Omental fat pad (tissue), 4 donors: ENCODE data around the gene JTB. TPM values are rescaled to one million over a fixed set of nuclear protein-coding genes. Genes with fewer than 3 reads are reported as not detected.
"Not testable (repeated sequence)": the region's sequence is repeated elsewhere in the genome, so short reads cannot be mapped to it uniquely, and the experiment has no call there.

ENCODE experiments used
- ATAC-seq: fragments of 150-250 bp; one replicate; pipeline ENCODE4 v1.9.1; 2016; ENCODE audit warnings: mild to moderate bottlenecking, moderate library complexity; ENCODE audit not compliant: low FRiP score
- DNase-seq: peaks from one replicate; pipeline ENCODE4 v3.0.0-alpha.2; 2019; ENCODE audit warnings: low spot score
- CTCF ChIP-seq, 3 donors: fragments of 450-650 bp; IDR thresholded peaks; one replicate each; pipeline ENCODE4 v1.5.1; 2016 to 2017; ENCODE audit warnings: antibody characterized with exemption in 3 of 3, mild to moderate bottlenecking in 3 of 3, moderate library complexity in 2 of 3
- total RNA-seq, 4 donors: library from RNA; depleted of rRNA; stranded (reverse); fragments of >200 nt; gene quantifications; one replicate each; pipeline ENCODE4 v1.1.0, GENCODE V29; 2016

The JTB gene
- total RNA-seq, 4 donors from 2014 or later = 190 to 258 (median 208) TPM

- TF ChIP-seq CTCF (IDR thresholded peaks at IDR 0.05) = no peak
- ATAC-seq = no peak
- no peak for DNase-seq
Measured at GRCh38 chr1:153987621-153988020, 10.1 kb upstream of the JTB start.

GRCh38 chr1:153985941-153986761, 8.7 kb upstream of the JTB start, which contains the start of gene RAB13:
Gene RAB13 (minus strand): TSS chr1:153986339. CDS start chr1:153986236, 103 bp downstream.
- TF ChIP-seq CTCF (IDR thresholded peaks at IDR 0.05) = no peak
- DNase-seq (peak; percentile 49), ATAC-seq (peak; percentile 86)

- ATAC-seq (peak; percentile 62), DNase-seq (peak; percentile 61)
- TF ChIP-seq CTCF (IDR thresholded peaks at IDR 0.05) = no peak
Measured at GRCh38 chr1:153985341-153985912, 8.0 kb upstream of the JTB start.

- ATAC-seq (no peak), DNase-seq (no peak)
- no peak for TF ChIP-seq CTCF (IDR thresholded peaks at IDR 0.05)
Measured at GRCh38 chr1:153984123-153984894, 6.8 kb upstream of the JTB start.

- not testable (repeated sequence) for DNase-seq, ATAC-seq
Measured at GRCh38 chr1:153981735-153982134, 4.3 kb upstream of the JTB start.

- not testable (repeated sequence) for ATAC-seq, DNase-seq
Measured at GRCh38 chr1:153979091-153979490, 1.6 kb upstream of the JTB start.

GRCh38 chr1:153978274-153978909, 918 bp upstream of the JTB start:
- ATAC-seq = no peak
- TF ChIP-seq CTCF (IDR thresholded peaks at IDR 0.05) = no peak
- DNase-seq = no peak
